K562 (cell line): ENCODE measurements around the gene HYAL1. TPM values are rescaled to one million over a fixed set of nuclear protein-coding genes. Genes with fewer than 3 reads are reported as not detected.

Experiments used
- BCOR ChIP-seq: fragments of 450-650 bp; IDR thresholded peaks from 2 replicates; pipeline ENCODE4 v1.6.1; 2016
- HDAC1 ChIP-seq, 2 experiments: fragments of 450-650 bp; IDR thresholded peaks; 2 replicates each; pipeline ENCODE4 v1.6.1; 2016 to 2017; ENCODE audit warnings: inconsistent platforms in 1 of 2, mild to moderate bottlenecking in 1 of 2, moderate library complexity in 1 of 2
- HDAC6 ChIP-seq: IDR thresholded peaks from 2 replicates; pipeline ENCODE4 v1.6.1; 2012; ENCODE audit warnings: low read depth, mild to moderate bottlenecking, control low read depth, inconsistent platforms, low read length, moderate library complexity
- HEY1 ChIP-seq: fragments of 250-450 bp; sonication (Bioruptor Pico); IDR thresholded peaks from 2 replicates; pipeline ENCODE4 v1.5.0; 2020; ENCODE audit warnings: mild to moderate bottlenecking, moderate library complexity, borderline replicate concordance
- HIVEP1 ChIP-seq: fragments of 250-450 bp; sonication (Bioruptor Pico); IDR thresholded peaks from 2 replicates; pipeline ENCODE4 v1.4.0; 2020; ENCODE audit warnings: mild to moderate bottlenecking
- L3MBTL2 ChIP-seq: fragments of 450-650 bp; IDR thresholded peaks from 2 replicates; pipeline ENCODE4 v1.6.1; 2016; ENCODE audit warnings: mild to moderate bottlenecking, moderate library complexity
- MCM2 ChIP-seq: fragments of 450-650 bp; IDR thresholded peaks from 2 replicates; pipeline ENCODE4 v1.6.1; 2017; ENCODE audit warnings: low read depth, mild to moderate bottlenecking
- MCM7 ChIP-seq, 2 experiments: fragments of 450-650 bp; IDR thresholded peaks; 2 replicates each; pipeline ENCODE4 v1.6.1; 2016 to 2018
- NFE2 ChIP-seq: IDR thresholded peaks from 2 replicates; pipeline ENCODE4 v1.6.1; 2014; ENCODE audit warnings: antibody characterized with exemption, low read depth
- PCBP1 ChIP-seq: fragments of 200-400 bp; formaldehyde crosslinking; IDR thresholded peaks from 2 replicates; pipeline ENCODE4 v1.6.1; 2018; ENCODE audit warnings: mild to moderate bottlenecking, low read depth, low read length; ENCODE audit not compliant: poor library complexity, severe bottlenecking
- RHOXF2B ChIP-seq: fragments of 250-450 bp; sonication (Bioruptor Pico); conservative IDR thresholded peaks from 2 replicates; pipeline ENCODE4 v1.5.1; 2021
- SAFB ChIP-seq: fragments of 200-400 bp; formaldehyde crosslinking; IDR thresholded peaks from 2 replicates; pipeline ENCODE4 v1.6.1; 2017; ENCODE audit warnings: low read depth, low read length, borderline replicate concordance
- TFAM ChIP-seq: fragments of 250-450 bp; sonication (Bioruptor Pico); conservative IDR thresholded peaks from 2 replicates; pipeline ENCODE4 v1.5.0; 2021; ENCODE audit warnings: mild to moderate bottlenecking, moderate library complexity
- ZBTB2 ChIP-seq: fragments of 450-650 bp; IDR thresholded peaks from 2 replicates; pipeline ENCODE4 v1.6.1; 2016; ENCODE audit warnings: antibody characterized with exemption
- ZBTB26 ChIP-seq: fragments of 450-650 bp; formaldehyde crosslinking; IDR thresholded peaks from 2 replicates; pipeline ENCODE4 v1.4.0; 2022; ENCODE audit warnings: missing genetic modification characterization
- ZFP91 ChIP-seq: sonication (generic); formaldehyde crosslinking; IDR thresholded peaks from 2 replicates; pipeline ENCODE4 v1.8.0; 2022; ENCODE audit warnings: mild to moderate bottlenecking, missing genetic modification reagents
- ZNF175 ChIP-seq: fragments of 200-800 bp; sonication (Bioruptor generic); IDR thresholded peaks from 2 replicates; pipeline ENCODE4 v1.6.1; 2016; ENCODE audit warnings: low read depth, mild to moderate bottlenecking, missing genetic modification characterization, missing compliant biosample characterization
- ZNF668 ChIP-seq: fragments of 250-450 bp; sonication (Bioruptor Pico); IDR thresholded peaks from 2 replicates; pipeline ENCODE4 v1.8.0; 2022; ENCODE audit warnings: mild to moderate bottlenecking, inconsistent platforms
- polyA plus RNA-seq, 8 experiments: library from polyadenylated mRNA; depleted of rRNA in 4 of 8; stranded (reverse) in 5 of 8; unstranded in 3 of 8; fragments of >200 nt; fragmentation: Nextera tagmentation in 2 of 8; fragmentation: Illumina TruSeq in 1 of 8; extraction: Ambion mirVana in 2 of 8; extraction: Trizol in 1 of 8; gene quantifications; 2 replicates each; pipeline versions ENCODE4 v1.2.1 to v1.2.3, GENCODE V29; 2011 to 2014; ENCODE audit warnings: inconsistent platforms in 1 of 8, missing spikeins in 1 of 8
- total RNA-seq, 7 experiments: library from RNA; depleted of rRNA in 6 of 7; stranded (reverse); fragments of >200 nt in 6 of 7; fragmentation: Illumina TruSeq in 2 of 7; extraction: Trizol in 2 of 7; gene quantifications; 2 replicates each; pipeline versions ENCODE4 v1.2.1 to v1.2.3, GENCODE V29; 2011 to 2021; ENCODE audit warnings: low replicate concordance in 1 of 7
- TF ChIP-seq, protein P1 (sequence below), 2 experiments: IDR thresholded peaks; 2 replicates each; pipeline ENCODE4 v1.6.1; 2012; ENCODE audit warnings: improper control_type of control experiment in 2 of 2, low read depth in 2 of 2, low read length in 2 of 2, borderline replicate concordance in 1 of 2
- TF ChIP-seq, protein P2 (sequence below): sonication (generic); formaldehyde crosslinking; IDR thresholded peaks from 2 replicates; pipeline ENCODE4 v1.4.0; 2020; ENCODE audit warnings: mild to moderate bottlenecking, missing genetic modification reagents

Gene HYAL1
- total and polyA plus RNA-seq, 9 of the 15 experiments (the other 6 are each of a cell fraction or from before 2014, with no cell fraction given): 1.4 to 8.5 (median 4.7) TPM

GRCh38 chr3:50337175-50337861 is 33.9 kb upstream of the HYAL1 start (continued):
- no peak for TF ChIP-seq ZBTB26 (CRISPR knock-in tag)
- TF ChIP-seq HEY1 (CRISPR knock-in tag): no peak
- no peak for TF ChIP-seq ZFP91 (CRISPR knock-in tag)
- no peak for TF ChIP-seq HIVEP1 (CRISPR knock-in tag)
- TF ChIP-seq MCM2: no peak
- no peak for TF ChIP-seq PCBP1
- TF ChIP-seq TFAM (CRISPR knock-in tag): no peak
- TF ChIP-seq BCOR: no peak
- no peak for TF ChIP-seq HDAC6
- no peak for TF ChIP-seq MCM7 (IDR thresholded peaks at IDR 0.05)
- peak; percentile 82 for TF ChIP-seq L3MBTL2
- TF ChIP-seq ZNF668 (CRISPR knock-in tag): no peak
- peak; percentile 81 for TF ChIP-seq SAFB
- TF ChIP-seq ZNF175 (CRISPR knock-in tag): no peak
- TF ChIP-seq RHOXF2B (CRISPR knock-in tag): no peak
- TF ChIP-seq, protein P1, sequence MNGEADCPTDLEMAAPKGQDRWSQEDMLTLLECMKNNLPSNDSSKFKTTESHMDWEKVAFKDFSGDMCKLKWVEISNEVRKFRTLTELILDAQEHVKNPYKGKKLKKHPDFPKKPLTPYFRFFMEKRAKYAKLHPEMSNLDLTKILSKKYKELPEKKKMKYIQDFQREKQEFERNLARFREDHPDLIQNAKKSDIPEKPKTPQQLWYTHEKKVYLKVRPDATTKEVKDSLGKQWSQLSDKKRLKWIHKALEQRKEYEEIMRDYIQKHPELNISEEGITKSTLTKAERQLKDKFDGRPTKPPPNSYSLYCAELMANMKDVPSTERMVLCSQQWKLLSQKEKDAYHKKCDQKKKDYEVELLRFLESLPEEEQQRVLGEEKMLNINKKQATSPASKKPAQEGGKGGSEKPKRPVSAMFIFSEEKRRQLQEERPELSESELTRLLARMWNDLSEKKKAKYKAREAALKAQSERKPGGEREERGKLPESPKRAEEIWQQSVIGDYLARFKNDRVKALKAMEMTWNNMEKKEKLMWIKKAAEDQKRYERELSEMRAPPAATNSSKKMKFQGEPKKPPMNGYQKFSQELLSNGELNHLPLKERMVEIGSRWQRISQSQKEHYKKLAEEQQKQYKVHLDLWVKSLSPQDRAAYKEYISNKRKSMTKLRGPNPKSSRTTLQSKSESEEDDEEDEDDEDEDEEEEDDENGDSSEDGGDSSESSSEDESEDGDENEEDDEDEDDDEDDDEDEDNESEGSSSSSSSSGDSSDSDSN (IDR thresholded peaks at IDR 0.05; ENCODE audit: borderline replicate concordance in 1 of 2, low read depth in 2 of 2, low read length in 2 of 2): no peak; a peak in 1 of 4 replicates
- peak in 1 of 2 experiments; percentile 86; a peak in 2 of 4 replicates for TF ChIP-seq HDAC1 (IDR thresholded peaks at IDR 0.05)
- 0 out of 2 replicates have a peak, but pooled peaks have one; percentile 74 for TF ChIP-seq ZBTB2
- TF ChIP-seq, protein P2, sequence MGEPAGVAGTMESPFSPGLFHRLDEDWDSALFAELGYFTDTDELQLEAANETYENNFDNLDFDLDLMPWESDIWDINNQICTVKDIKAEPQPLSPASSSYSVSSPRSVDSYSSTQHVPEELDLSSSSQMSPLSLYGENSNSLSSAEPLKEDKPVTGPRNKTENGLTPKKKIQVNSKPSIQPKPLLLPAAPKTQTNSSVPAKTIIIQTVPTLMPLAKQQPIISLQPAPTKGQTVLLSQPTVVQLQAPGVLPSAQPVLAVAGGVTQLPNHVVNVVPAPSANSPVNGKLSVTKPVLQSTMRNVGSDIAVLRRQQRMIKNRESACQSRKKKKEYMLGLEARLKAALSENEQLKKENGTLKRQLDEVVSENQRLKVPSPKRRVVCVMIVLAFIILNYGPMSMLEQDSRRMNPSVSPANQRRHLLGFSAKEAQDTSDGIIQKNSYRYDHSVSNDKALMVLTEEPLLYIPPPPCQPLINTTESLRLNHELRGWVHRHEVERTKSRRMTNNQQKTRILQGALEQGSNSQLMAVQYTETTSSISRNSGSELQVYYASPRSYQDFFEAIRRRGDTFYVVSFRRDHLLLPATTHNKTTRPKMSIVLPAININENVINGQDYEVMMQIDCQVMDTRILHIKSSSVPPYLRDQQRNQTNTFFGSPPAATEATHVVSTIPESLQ: no peak; the same call in 1 of the 2 replicates
- no peak for TF ChIP-seq NFE2
